WTC11 (cell line): ENCODE measurements around the gene PCGF3.

Source experiments
- CTCF ChIP-seq: fragments of 200-600 bp; IDR thresholded peaks from 2 replicates; pipeline ENCODE4 v1.8.0; 2022; ENCODE audit warnings: antibody characterized with exemption
- EMX1 ChIP-seq: fragments of 250-450 bp; sonication (Bioruptor Pico); IDR thresholded peaks from 2 replicates; pipeline ENCODE4 v1.8.0; 2021; ENCODE audit warnings: mild to moderate bottlenecking
- ZNF423 ChIP-seq: fragments of 250-450 bp; sonication (Bioruptor Pico); IDR thresholded peaks from 2 replicates; pipeline ENCODE4 v2.1.2; 2022; ENCODE audit warnings: mild to moderate bottlenecking, moderate library complexity
- ZNF512 ChIP-seq: sonication (generic); formaldehyde crosslinking; IDR thresholded peaks from 2 replicates; pipeline ENCODE4 v1.8.1; 2022; ENCODE audit warnings: missing genetic modification reagents, borderline replicate concordance
- TF ChIP-seq, protein P1 (sequence below): sonication (generic); formaldehyde crosslinking; IDR thresholded peaks from 2 replicates; pipeline ENCODE4 v1.8.1; 2023; ENCODE audit warnings: mild to moderate bottlenecking, moderate library complexity, missing genetic modification reagents

- TF ChIP-seq, protein P1, sequence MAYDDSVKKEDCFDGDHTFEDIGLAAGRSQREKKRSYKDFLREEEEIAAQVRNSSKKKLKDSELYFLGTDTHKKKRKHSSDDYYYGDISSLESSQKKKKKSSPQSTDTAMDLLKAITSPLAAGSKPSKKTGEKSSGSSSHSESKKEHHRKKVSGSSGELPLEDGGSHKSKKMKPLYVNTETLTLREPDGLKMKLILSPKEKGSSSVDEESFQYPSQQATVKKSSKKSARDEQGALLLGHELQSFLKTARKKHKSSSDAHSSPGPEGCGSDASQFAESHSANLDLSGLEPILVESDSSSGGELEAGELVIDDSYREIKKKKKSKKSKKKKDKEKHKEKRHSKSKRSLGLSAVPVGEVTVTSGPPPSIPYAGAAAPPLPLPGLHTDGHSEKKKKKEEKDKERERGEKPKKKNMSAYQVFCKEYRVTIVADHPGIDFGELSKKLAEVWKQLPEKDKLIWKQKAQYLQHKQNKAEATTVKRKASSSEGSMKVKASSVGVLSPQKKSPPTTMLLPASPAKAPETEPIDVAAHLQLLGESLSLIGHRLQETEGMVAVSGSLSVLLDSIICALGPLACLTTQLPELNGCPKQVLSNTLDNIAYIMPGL (CRISPR knock-in tag): no peak
- TF ChIP-seq CTCF (no peak), EMX1 (CRISPR knock-in tag) (no peak), ZNF512 (CRISPR knock-in tag) (no peak), ZNF423 (CRISPR knock-in tag) (no peak)
Observed at GRCh38 chr4:788636-789297, 83.1 kb downstream of the PCGF3 start.
